NCI-H82 treated with DMSO at 0.1 percent for 48 hours (cell line): ENCODE data around the gene CDH4.

Source experiments
- DNase-seq: peaks from one replicate; lab custom pipeline; 2025; ENCODE audit not compliant: unreplicated experiment; lab: John Stamatoyannopoulos, UW

Gene CDH4

GRCh38 chr20:61723529-61724257, 471.6 kb downstream of the CDH4 start:
- no peak for DNase-seq

GRCh38 chr20:61724376-61724775, 472.3 kb downstream of the CDH4 start:
- no peak for DNase-seq

GRCh38 chr20:61725145-61725544, 473.1 kb downstream of the CDH4 start:
- no peak for DNase-seq

- DNase-seq = no peak
These were observed 473.9 kb downstream of the CDH4 start for GRCh38 chr20:61725966-61726365.

GRCh38 chr20:61726979-61727378, 474.9 kb downstream of the CDH4 start:
- no peak for DNase-seq

GRCh38 chr20:61727761-61728160, 475.7 kb downstream of the CDH4 start:
- DNase-seq = no peak

GRCh38 chr20:61728326-61728725, 476.3 kb downstream of the CDH4 start:
- DNase-seq = no peak

GRCh38 chr20:61728786-61729770, 477.0 kb downstream of the CDH4 start:
- DNase-seq = no peak

- DNase-seq = no peak
These were observed 478.7 kb downstream of the CDH4 start for GRCh38 chr20:61730631-61731362.

- DNase-seq = no peak
These were observed 479.5 kb downstream of the CDH4 start for GRCh38 chr20:61731363-61732181.

GRCh38 chr20:61732511-61733210, 480.6 kb downstream of the CDH4 start:
- no peak for DNase-seq

GRCh38 chr20:61733216-61733615, 481.2 kb downstream of the CDH4 start:
- no peak for DNase-seq

- no peak for DNase-seq
These were observed 482.1 kb downstream of the CDH4 start for GRCh38 chr20:61733891-61734732.

GRCh38 chr20:61734733-61735502, 482.9 kb downstream of the CDH4 start:
- DNase-seq = no peak

GRCh38 chr20:61735503-61735785, 483.4 kb downstream of the CDH4 start:
- DNase-seq = no peak

- DNase-seq = no peak
These were observed 484.1 kb downstream of the CDH4 start for GRCh38 chr20:61736001-61736635.

- DNase-seq = no peak
These were observed 484.8 kb downstream of the CDH4 start for GRCh38 chr20:61736751-61737310.

GRCh38 chr20:61737346-61737745, 485.3 kb downstream of the CDH4 start:
- no peak for DNase-seq
